Loucy (cell line): ENCODE results near the gene ZNF768.

ENCODE experiments used
- H2AFZ ChIP-seq: fragments of 200-600 bp; sonication (generic); 2 replicates; pipeline ENCODE4 v1.6.0; 2016; ENCODE audit warnings: antibody characterized with exemption, mild to moderate bottlenecking, low read length, moderate library complexity
- H3F3A ChIP-seq: fragments of 200-600 bp; 2 replicates; pipeline ENCODE4 v1.6.0; 2016; ENCODE audit warnings: antibody characterized with exemption, low read depth, mild to moderate bottlenecking
- H3K27me3 ChIP-seq: fragments of 200-600 bp; sonication (generic); 2 replicates; pipeline ENCODE4 v1.6.1; 2014; ENCODE audit warnings: low read length, mild to moderate bottlenecking; ENCODE audit not compliant: insufficient read depth, poor library complexity, severe bottlenecking
- H3K36me3 ChIP-seq: fragments of 200-600 bp; sonication (generic); 2 replicates; pipeline ENCODE4 v1.6.1; 2016; ENCODE audit warnings: low read length; ENCODE audit not compliant: insufficient read depth
- H3K4me1 ChIP-seq: fragments of 200-600 bp; sonication (generic); 2 replicates; pipeline ENCODE4 v1.5.1; 2014; ENCODE audit warnings: low read length, mild to moderate bottlenecking; ENCODE audit not compliant: insufficient read depth, poor library complexity, severe bottlenecking
- H3K4me2 ChIP-seq: fragments of 200-600 bp; sonication (generic); 2 replicates; pipeline ENCODE4 v1.6.0; 2014; ENCODE audit warnings: antibody characterized with exemption, low read length, low read depth, mild to moderate bottlenecking; ENCODE audit not compliant: poor library complexity, severe bottlenecking
- H3K4me3 ChIP-seq: fragments of 200-600 bp; sonication (generic); 2 replicates; pipeline ENCODE4 v1.5.1; 2014; ENCODE audit warnings: low read length, mild to moderate bottlenecking, mixed read lengths; ENCODE audit not compliant: poor library complexity, severe bottlenecking
- H3K79me2 ChIP-seq: fragments of 200-600 bp; sonication (generic); 2 replicates; pipeline ENCODE4 v1.6.1; 2014; ENCODE audit warnings: low read length; ENCODE audit not compliant: insufficient read depth
- H3K9ac ChIP-seq: fragments of 200-600 bp; sonication (generic); 2 replicates; pipeline ENCODE4 v1.6.0; 2014; ENCODE audit warnings: mild to moderate bottlenecking, low read depth, low read length, moderate library complexity; ENCODE audit not compliant: poor library complexity, severe bottlenecking
- H3K9me2 ChIP-seq: fragments of 200-600 bp; sonication (generic); replicated peaks from 2 replicates; pipeline ENCODE4 v1.6.1; 2016; ENCODE audit warnings: low read depth, low read length, mixed read lengths
- H3K9me3 ChIP-seq: fragments of 200-600 bp; sonication (generic); 2 replicates; pipeline ENCODE4 v1.6.1; 2014; ENCODE audit warnings: mild to moderate bottlenecking, antibody characterized with exemption, low read length, low read depth; ENCODE audit not compliant: insufficient read depth
- H4K20me1 ChIP-seq: fragments of 200-600 bp; sonication (generic); 2 replicates; pipeline ENCODE4 v1.6.0; 2014; ENCODE audit warnings: antibody characterized with exemption, low read length, mild to moderate bottlenecking; ENCODE audit not compliant: insufficient read depth, poor library complexity, severe bottlenecking
- EZH2phosphoT487 ChIP-seq: fragments of 200-600 bp; IDR thresholded peaks from 2 replicates; pipeline ENCODE4 v1.6.1; 2018; ENCODE audit warnings: antibody characterized with exemption, mild to moderate bottlenecking, moderate library complexity, borderline replicate concordance
- TF ChIP-seq, protein P1 (sequence below): fragments of 200-600 bp; sonication (generic); conservative IDR thresholded peaks from 2 replicates; pipeline ENCODE4 v1.5.1; 2014; ENCODE audit warnings: mild to moderate bottlenecking, antibody characterized with exemption, low read length

Gene ZNF768

DNA sequence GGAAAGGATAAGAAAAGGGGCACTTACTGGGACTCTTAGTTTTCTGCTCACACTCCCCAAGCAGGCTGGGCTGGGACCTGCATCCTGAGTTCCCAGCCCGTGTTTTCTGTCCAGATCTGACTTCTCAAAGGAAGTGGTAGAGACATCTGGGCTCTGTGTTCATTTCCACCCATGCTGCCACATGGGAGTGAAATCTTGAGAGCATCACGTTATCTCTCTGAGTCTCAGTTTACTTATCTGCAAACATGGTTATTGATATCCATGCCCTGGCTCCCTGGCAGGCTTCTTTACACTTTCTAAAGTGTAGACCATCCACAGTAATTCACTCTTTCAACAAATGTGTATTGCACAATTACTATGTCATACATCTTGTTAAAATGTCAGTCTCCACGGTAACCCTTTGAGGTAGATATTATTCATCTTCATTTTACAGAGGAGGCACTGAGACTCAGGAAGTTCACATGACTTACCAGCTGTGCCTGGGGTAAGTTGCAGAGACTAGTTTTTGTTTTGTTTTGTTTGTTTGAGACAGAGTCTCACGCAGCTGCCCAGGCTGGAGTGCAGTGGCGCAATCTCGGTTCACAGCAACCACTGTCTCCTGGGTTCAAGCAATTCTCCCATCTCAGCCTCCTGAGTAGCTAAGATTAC is 41.7 kb upstream of the ZNF768 start:
- Histone ChIP-seq H3K27me3 (no peaks in the 10 kb centered on the region), H4K20me1 (no peaks in the 10 kb centered on the region), H3K9me3 (no peaks in the 10 kb centered on the region), H2AFZ (no peak overlapping the region), H3K9me2 (no peaks in the 10 kb centered on the region), H3K4me1 (peaks cover 25% of the 10 kb centered on the region), H3F3A (no peaks in the 10 kb centered on the region), H3K36me3 (no peaks in the 10 kb centered on the region), H3K4me2 (peak overlapping the region; percentile 19), H3K79me2 (peaks cover 18% of the 10 kb centered on the region), H3K4me3 (peak overlapping the region; percentile 9), H3K9ac (no peak overlapping the region)
- TF ChIP-seq, protein P1, sequence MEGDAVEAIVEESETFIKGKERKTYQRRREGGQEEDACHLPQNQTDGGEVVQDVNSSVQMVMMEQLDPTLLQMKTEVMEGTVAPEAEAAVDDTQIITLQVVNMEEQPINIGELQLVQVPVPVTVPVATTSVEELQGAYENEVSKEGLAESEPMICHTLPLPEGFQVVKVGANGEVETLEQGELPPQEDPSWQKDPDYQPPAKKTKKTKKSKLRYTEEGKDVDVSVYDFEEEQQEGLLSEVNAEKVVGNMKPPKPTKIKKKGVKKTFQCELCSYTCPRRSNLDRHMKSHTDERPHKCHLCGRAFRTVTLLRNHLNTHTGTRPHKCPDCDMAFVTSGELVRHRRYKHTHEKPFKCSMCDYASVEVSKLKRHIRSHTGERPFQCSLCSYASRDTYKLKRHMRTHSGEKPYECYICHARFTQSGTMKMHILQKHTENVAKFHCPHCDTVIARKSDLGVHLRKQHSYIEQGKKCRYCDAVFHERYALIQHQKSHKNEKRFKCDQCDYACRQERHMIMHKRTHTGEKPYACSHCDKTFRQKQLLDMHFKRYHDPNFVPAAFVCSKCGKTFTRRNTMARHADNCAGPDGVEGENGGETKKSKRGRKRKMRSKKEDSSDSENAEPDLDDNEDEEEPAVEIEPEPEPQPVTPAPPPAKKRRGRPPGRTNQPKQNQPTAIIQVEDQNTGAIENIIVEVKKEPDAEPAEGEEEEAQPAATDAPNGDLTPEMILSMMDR = no peak
- TF ChIP-seq EZH2phosphoT487 = no peak

DNA sequence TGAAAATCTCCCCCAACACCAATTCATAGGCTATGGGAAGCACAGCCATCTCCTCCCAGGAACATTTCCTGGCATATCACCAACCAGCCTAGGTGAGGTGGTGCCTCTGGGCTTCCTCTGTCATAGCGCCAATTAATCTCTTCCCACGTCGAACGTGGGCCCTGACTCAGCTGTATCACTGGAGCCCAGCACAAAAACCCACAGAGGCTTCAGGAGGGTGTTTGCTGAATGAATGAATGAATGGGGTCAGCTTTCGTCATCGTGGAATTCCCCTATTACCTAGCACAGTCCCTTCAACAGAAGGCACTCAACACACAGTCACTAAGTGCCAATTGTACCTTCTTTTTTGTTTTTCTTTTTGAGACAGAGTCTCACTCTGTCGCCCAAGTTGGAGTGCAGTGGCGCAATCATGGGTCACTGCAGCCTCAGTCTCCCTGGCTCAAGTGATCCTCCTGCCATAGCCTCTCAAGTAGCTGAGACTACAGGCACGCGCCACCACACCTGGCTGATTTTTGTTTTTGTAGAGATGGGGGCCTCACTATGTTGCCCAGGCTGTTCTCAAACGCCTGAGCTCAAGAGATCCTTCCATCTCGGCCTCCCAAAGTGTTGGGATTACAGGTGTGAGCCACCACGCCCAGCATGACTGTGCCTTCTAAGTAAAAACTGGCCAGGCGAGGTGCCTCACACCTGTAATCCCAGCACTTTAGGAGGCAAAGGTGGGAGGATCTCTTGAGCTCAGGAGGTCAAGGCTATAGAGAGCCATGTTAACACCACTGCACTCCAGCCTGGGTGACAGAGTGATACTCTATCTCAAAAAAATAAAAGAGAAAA is 41.0 kb upstream of the ZNF768 start:
- Histone ChIP-seq H3K4me2 (peak overlapping the region; percentile 19), H3K27me3 (no peaks in the 10 kb centered on the region), H3K4me1 (peaks cover 18% of the 10 kb centered on the region), H3K9me3 (no peaks in the 10 kb centered on the region), H3K9me2 (no peaks in the 10 kb centered on the region), H3K36me3 (no peaks in the 10 kb centered on the region), H3K4me3 (no peak overlapping the region), H2AFZ (no peak overlapping the region), H3F3A (no peaks in the 10 kb centered on the region), H3K79me2 (peaks cover 14% of the 10 kb centered on the region), H4K20me1 (no peaks in the 10 kb centered on the region), H3K9ac (no peak overlapping the region)
- TF ChIP-seq, protein P1 = no peak
- TF ChIP-seq EZH2phosphoT487 = no peak

DNA sequence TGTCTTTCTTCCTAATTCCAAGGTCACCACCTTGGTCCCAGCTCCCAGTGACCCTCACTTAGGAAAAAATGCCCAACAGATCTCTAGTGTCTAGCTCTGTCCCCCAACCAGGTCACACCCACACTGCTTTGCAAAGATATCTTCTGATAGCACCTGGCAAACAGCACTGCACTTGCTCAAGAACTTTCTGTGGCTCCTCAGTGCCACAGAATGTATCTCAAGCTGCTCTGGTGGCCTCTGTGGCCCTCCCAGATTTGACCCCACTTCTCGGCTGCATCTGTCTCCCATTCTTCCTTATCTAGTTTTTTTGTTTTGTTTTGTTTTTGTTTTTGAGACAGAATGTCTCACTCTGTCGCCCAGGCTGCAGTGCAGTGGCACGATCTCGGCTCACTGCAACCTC is 40.2 kb upstream of the ZNF768 start:
- Histone ChIP-seq H3K79me2 (peaks cover 14% of the 10 kb centered on the region), H3K9ac (no peak overlapping the region), H3K9me2 (no peaks in the 10 kb centered on the region), H2AFZ (no peak overlapping the region), H4K20me1 (no peaks in the 10 kb centered on the region), H3K4me1 (peaks cover 16% of the 10 kb centered on the region), H3K4me2 (no peak overlapping the region), H3K27me3 (no peaks in the 10 kb centered on the region), H3K4me3 (no peak overlapping the region), H3K9me3 (no peaks in the 10 kb centered on the region), H3K36me3 (no peaks in the 10 kb centered on the region), H3F3A (no peaks in the 10 kb centered on the region)
- TF ChIP-seq, protein P1 = no peak
- no peak for TF ChIP-seq EZH2phosphoT487
